A673 (cell line): ENCODE data around the gene DLX1.

Experiments used
- CTCF ChIP-seq: fragments of 300-800, 200-600 bp; sonication (generic); conservative IDR thresholded peaks from 2 replicates; pipeline ENCODE4 v1.5.1; 2017; ENCODE audit warnings: low read depth, mild to moderate bottlenecking, antibody characterized with exemption, low read length, moderate library complexity, mixed read lengths
- EZH2 ChIP-seq: fragments of 200-600 bp; sonication (generic); IDR thresholded peaks from 2 replicates; pipeline ENCODE4 v1.6.1; 2017; ENCODE audit warnings: borderline replicate concordance, low read depth, mild to moderate bottlenecking, mixed read lengths, antibody characterized with exemption, low read length; ENCODE audit not compliant: poor library complexity, severe bottlenecking

GRCh38 chr2:172137109-172137508, 51.8 kb downstream of the DLX1 start:
- no peak for TF ChIP-seq CTCF
- TF ChIP-seq EZH2: no peak
